ENCODE data around the gene VAV1. TPM values are rescaled to one million over a fixed set of nuclear protein-coding genes. Genes with fewer than 3 reads are reported as not detected.

Gene VAV1
- total and polyA plus RNA-seq, 2 of the 13 experiments (the other 11 are each of a cell fraction or from before 2014, with no cell fraction given) = not detected

GRCh38 chr19:6725513-6726231 lies 46.8 kb upstream of the VAV1 start (continued):
- TF ChIP-seq MTERF4 (CRISPR knock-in tag; IDR thresholded peaks at IDR 0.05) (no peak), USF2 (IDR thresholded peaks at IDR 0.05; ENCODE audit: low read depth, low read length) (no peak), USF2 (CRISPR knock-in tag; IDR thresholded peaks at IDR 0.05; ENCODE audit: borderline replicate concordance) (no peak), ZBTB33 (CRISPR knock-in tag; IDR thresholded peaks at IDR 0.05) (peak; percentile 34; the same call in 1 of the 2 replicates), MTF1 (CRISPR knock-in tag; IDR thresholded peaks at IDR 0.05) (no peak), TCF12 (IDR thresholded peaks at IDR 0.05) (no peak), TCF12 (CRISPR knock-in tag; IDR thresholded peaks at IDR 0.05) (no peak), NFRKB (IDR thresholded peaks at IDR 0.05) (no peak), GFI1 (CRISPR knock-in tag; IDR thresholded peaks at IDR 0.05; ENCODE audit: borderline replicate concordance) (no peak), TMF1 (CRISPR knock-in tag; IDR thresholded peaks at IDR 0.05; ENCODE audit: low read depth) (no peak), ZNF776 (CRISPR knock-in tag; IDR thresholded peaks at IDR 0.05) (no peak), KIAA2018 (CRISPR knock-in tag; IDR thresholded peaks at IDR 0.05; ENCODE audit: borderline replicate concordance) (no peak), ZNF256 (CRISPR knock-in tag; conservative IDR thresholded peaks at IDR 0.05) (no peak)
